Karpas-422 (cell line): Measurements from ENCODE around the gene INO80. TPM values are rescaled to one million over a fixed set of nuclear protein-coding genes. Genes with fewer than 3 reads are reported as not detected.

Experiments used
- DNase-seq: peaks from one replicate; pipeline ENCODE4 v3.0.0-alpha.2; 2015
- H2AFZ ChIP-seq: fragments of 200-600 bp; sonication (generic); 2 replicates; pipeline ENCODE4 v1.6.1; 2014; ENCODE audit warnings: antibody characterized with exemption, low read length, mixed read lengths
- H3K27ac ChIP-seq: fragments of 200-600 bp; sonication (generic); 2 replicates; pipeline ENCODE4 v1.5.1; 2014; ENCODE audit warnings: mild to moderate bottlenecking, low read length, moderate library complexity
- H3K27me3 ChIP-seq: fragments of 200-600 bp; sonication (generic); 2 replicates; pipeline ENCODE4 v1.6.1; 2014; ENCODE audit warnings: low read length, mixed read lengths
- H3K36me3 ChIP-seq: fragments of 200-600 bp; sonication (generic); 2 replicates; pipeline ENCODE4 v1.6.1; 2014; ENCODE audit warnings: low read length, mixed read lengths; ENCODE audit not compliant: insufficient read depth
- H3K4me1 ChIP-seq: fragments of 200-600 bp; sonication (generic); 2 replicates; pipeline ENCODE4 v1.6.1; 2014; ENCODE audit warnings: mild to moderate bottlenecking, low read length, mixed read lengths
- H3K4me2 ChIP-seq: fragments of 200-600 bp; sonication (generic); 2 replicates; pipeline ENCODE4 v1.6.1; 2014; ENCODE audit warnings: low read length, low read depth, mild to moderate bottlenecking; ENCODE audit not compliant: poor library complexity, severe bottlenecking
- H3K4me3 ChIP-seq: fragments of 200-600 bp; sonication (generic); 2 replicates; pipeline ENCODE4 v1.5.1; 2014; ENCODE audit warnings: mild to moderate bottlenecking, antibody characterized with exemption, low read length, mixed read lengths
- H3K79me2 ChIP-seq: fragments of 200-600 bp; sonication (generic); 2 replicates; pipeline ENCODE4 v1.6.1; 2014; ENCODE audit warnings: mild to moderate bottlenecking, low read length, mixed read lengths
- H3K9ac ChIP-seq: fragments of 200-600 bp; sonication (generic); 2 replicates; pipeline ENCODE4 v1.6.0; 2014; ENCODE audit warnings: low read length
- H3K9me2 ChIP-seq: fragments of 200-600 bp; sonication (generic), shearing (Covaris generic); replicated peaks from 2 replicates; pipeline ENCODE4 v1.6.0; 2014; ENCODE audit warnings: mild to moderate bottlenecking, low read length, moderate library complexity; ENCODE audit not compliant: insufficient read depth
- H3K9me3 ChIP-seq: fragments of 300-700, 200-600 bp; sonication (generic); 2 replicates; pipeline ENCODE4 v1.6.1; 2014; ENCODE audit warnings: low read length, mixed read lengths
- H4K20me1 ChIP-seq: fragments of 200-600 bp; sonication (generic); 2 replicates; pipeline ENCODE4 v1.6.1; 2014; ENCODE audit warnings: mild to moderate bottlenecking, antibody characterized with exemption, low read length, low read depth; ENCODE audit not compliant: insufficient read depth
- total RNA-seq: library from RNA; depleted of rRNA; stranded (reverse); fragments of >200 nt; shearing (Covaris generic); gene quantifications from 2 replicates; pipeline ENCODE4 v1.2.3, GENCODE V29; 2014; ENCODE audit warnings: low replicate concordance

INO80 gene
- total RNA-seq, 1 experiment from 2014 or later, result 20.3 TPM

- Histone ChIP-seq H3K9me2 (no peaks in the 10 kb centered on the region), H3K27ac (no peak overlapping the region), H2AFZ (no peak overlapping the region), H3K79me2 (no peaks in the 10 kb centered on the region), H3K4me2 (no peak overlapping the region), H3K27me3 (no peaks in the 10 kb centered on the region), H3K36me3 (no peaks in the 10 kb centered on the region), H3K9me3 (no peaks in the 10 kb centered on the region), H3K4me1 (peaks cover 27% of the 10 kb centered on the region), H3K4me3 (no peak overlapping the region), H3K9ac (no peak overlapping the region), H4K20me1 (no peaks in the 10 kb centered on the region)
- no peak for DNase-seq
These were observed 179.8 kb downstream of the INO80 start for GRCh38 chr15:40936234-40936708.

- Histone ChIP-seq H3K4me3 (no peak overlapping the region), H3K9ac (no peak overlapping the region)
- DNase-seq, result no peak
These were observed 181.6 kb downstream of the INO80 start for GRCh38 chr15:40934457-40934856.

GRCh38 chr15:40933517-40933902 lies 182.6 kb downstream of the INO80 start:
- no peak overlapping the region for H3K27ac ChIP-seq
- no peak overlapping the region for H3K4me3 ChIP-seq
- no peaks in the 10 kb centered on the region for H3K79me2 ChIP-seq
- H3K9me2 ChIP-seq, result no peaks in the 10 kb centered on the region
- H4K20me1 ChIP-seq, result no peaks in the 10 kb centered on the region
- peaks cover 40% of the 10 kb centered on the region for H3K4me1 ChIP-seq
- no peak overlapping the region for H3K9ac ChIP-seq
- no peaks in the 10 kb centered on the region for H3K36me3 ChIP-seq
- H3K27me3 ChIP-seq, result no peaks in the 10 kb centered on the region
- no peaks in the 10 kb centered on the region for H3K9me3 ChIP-seq
- no peak for DNase-seq
- no peak overlapping the region for H3K4me2 ChIP-seq
- H2AFZ ChIP-seq, result no peak overlapping the region

More at GRCh38 chr15:40934457-40934856, 181.6 kb downstream of the INO80 start:
- Histone ChIP-seq H3K27ac (no peak overlapping the region), H3K27me3 (no peaks in the 10 kb centered on the region), H3K9me2 (no peaks in the 10 kb centered on the region), H3K36me3 (no peaks in the 10 kb centered on the region), H3K79me2 (no peaks in the 10 kb centered on the region), H2AFZ (no peak overlapping the region), H3K4me1 (peaks cover 30% of the 10 kb centered on the region), H4K20me1 (no peaks in the 10 kb centered on the region), H3K9me3 (no peaks in the 10 kb centered on the region), H3K4me2 (no peak overlapping the region)

GRCh38 chr15:40932649-40933516 lies 183.2 kb downstream of the INO80 start:
- no peak overlapping the region for H3K9ac ChIP-seq
- H3K4me2 ChIP-seq, result no peak overlapping the region
- H3K9me2 ChIP-seq, result no peaks in the 10 kb centered on the region
- no peak overlapping the region for H3K27ac ChIP-seq
- peaks cover 44% of the 10 kb centered on the region for H3K4me1 ChIP-seq
- H4K20me1 ChIP-seq, result no peaks in the 10 kb centered on the region
- H3K79me2 ChIP-seq, result no peaks in the 10 kb centered on the region
- no peak overlapping the region for H2AFZ ChIP-seq
- H3K36me3 ChIP-seq, result no peaks in the 10 kb centered on the region
- no peak overlapping the region for H3K4me3 ChIP-seq
- no peaks in the 10 kb centered on the region for H3K27me3 ChIP-seq
- no peak for DNase-seq
- no peaks in the 10 kb centered on the region for H3K9me3 ChIP-seq

- Histone ChIP-seq H3K4me2 (no peak overlapping the region), H3K4me3 (no peak overlapping the region), H3K9ac (no peak overlapping the region), H3K27ac (no peak overlapping the region), H3K27me3 (no peaks in the 10 kb centered on the region), H3K9me2 (no peaks in the 10 kb centered on the region), H4K20me1 (no peaks in the 10 kb centered on the region), H3K79me2 (no peaks in the 10 kb centered on the region), H3K4me1 (peaks cover 44% of the 10 kb centered on the region), H3K9me3 (no peaks in the 10 kb centered on the region), H2AFZ (no peak overlapping the region), H3K36me3 (no peaks in the 10 kb centered on the region)
- no peak for DNase-seq
These were observed 183.9 kb downstream of the INO80 start for GRCh38 chr15:40932156-40932555.

GRCh38 chr15:40931300-40932142 lies 184.6 kb downstream of the INO80 start:
- no peak overlapping the region for H3K9ac ChIP-seq
- no peak overlapping the region for H3K4me3 ChIP-seq
- H3K4me1 ChIP-seq, result peaks cover 37% of the 10 kb centered on the region
- no peaks in the 10 kb centered on the region for H3K79me2 ChIP-seq
- H3K9me2 ChIP-seq, result no peaks in the 10 kb centered on the region
- H3K27me3 ChIP-seq, result no peaks in the 10 kb centered on the region
- no peak overlapping the region for H3K4me2 ChIP-seq
- H3K27ac ChIP-seq, result no peak overlapping the region
- no peaks in the 10 kb centered on the region for H3K36me3 ChIP-seq
- H4K20me1 ChIP-seq, result no peaks in the 10 kb centered on the region
- H3K9me3 ChIP-seq, result no peaks in the 10 kb centered on the region
- no peak for DNase-seq
- no peak overlapping the region for H2AFZ ChIP-seq

- H3K27ac ChIP-seq, result no peak overlapping the region
- peak overlapping the region; percentile 43; the same call in 1 of the 2 replicates for H3K4me3 ChIP-seq
- H3K4me2 ChIP-seq, result peak overlapping the region; percentile 91
- no peaks in the 10 kb centered on the region for H3K27me3 ChIP-seq
- no peaks in the 10 kb centered on the region for H3K79me2 ChIP-seq
- peak; percentile 72 for DNase-seq
- no peaks in the 10 kb centered on the region for H3K9me3 ChIP-seq
- H3K4me1 ChIP-seq, result peaks cover 36% of the 10 kb centered on the region
- no peaks in the 10 kb centered on the region for H4K20me1 ChIP-seq
- H3K9me2 ChIP-seq, result no peaks in the 10 kb centered on the region
- H3K9ac ChIP-seq, result no peak overlapping the region
- no peaks in the 10 kb centered on the region for H3K36me3 ChIP-seq
- H2AFZ ChIP-seq, result no peak overlapping the region
These were observed 185.4 kb downstream of the INO80 start for GRCh38 chr15:40930430-40931299.
